OCI-LY1 (cell line): ENCODE data around the gene UCN2.

Experiments used
- EZH2 ChIP-seq: fragments of 200-600 bp; sonication (generic), shearing (Covaris generic); IDR thresholded peaks from 2 replicates; pipeline ENCODE4 v1.8.0; 2017; ENCODE audit warnings: borderline replicate concordance, mixed run types, mild to moderate bottlenecking, antibody characterized with exemption, low read length, moderate library complexity, mixed read lengths
- TF ChIP-seq, protein P1 (sequence below): fragments of 200-600 bp; sonication (generic), shearing (Covaris generic); IDR thresholded peaks from 2 replicates; pipeline ENCODE4 v1.5.1; 2017; ENCODE audit warnings: mild to moderate bottlenecking, antibody characterized with exemption, low read length, moderate library complexity, mixed read lengths

DNA sequence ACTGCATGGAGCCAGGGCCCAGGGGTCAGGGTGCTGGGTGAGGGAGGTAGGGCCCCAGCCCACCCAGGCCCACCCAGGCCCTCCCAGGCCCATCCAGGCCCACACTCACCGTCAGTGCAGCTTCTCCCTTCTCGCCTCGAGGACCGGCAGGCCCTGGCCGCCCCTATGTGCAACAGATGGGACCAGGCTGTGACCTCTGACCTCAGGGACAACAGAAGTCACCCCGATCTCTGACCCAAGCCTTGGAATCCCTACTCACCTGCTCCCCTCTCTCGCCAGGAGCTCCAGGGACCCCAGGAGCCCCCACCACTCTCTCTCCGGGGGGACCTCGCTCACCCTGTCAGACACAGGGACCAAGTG, 2.8 kb upstream of the UCN2 start:
- TF ChIP-seq, protein P1, sequence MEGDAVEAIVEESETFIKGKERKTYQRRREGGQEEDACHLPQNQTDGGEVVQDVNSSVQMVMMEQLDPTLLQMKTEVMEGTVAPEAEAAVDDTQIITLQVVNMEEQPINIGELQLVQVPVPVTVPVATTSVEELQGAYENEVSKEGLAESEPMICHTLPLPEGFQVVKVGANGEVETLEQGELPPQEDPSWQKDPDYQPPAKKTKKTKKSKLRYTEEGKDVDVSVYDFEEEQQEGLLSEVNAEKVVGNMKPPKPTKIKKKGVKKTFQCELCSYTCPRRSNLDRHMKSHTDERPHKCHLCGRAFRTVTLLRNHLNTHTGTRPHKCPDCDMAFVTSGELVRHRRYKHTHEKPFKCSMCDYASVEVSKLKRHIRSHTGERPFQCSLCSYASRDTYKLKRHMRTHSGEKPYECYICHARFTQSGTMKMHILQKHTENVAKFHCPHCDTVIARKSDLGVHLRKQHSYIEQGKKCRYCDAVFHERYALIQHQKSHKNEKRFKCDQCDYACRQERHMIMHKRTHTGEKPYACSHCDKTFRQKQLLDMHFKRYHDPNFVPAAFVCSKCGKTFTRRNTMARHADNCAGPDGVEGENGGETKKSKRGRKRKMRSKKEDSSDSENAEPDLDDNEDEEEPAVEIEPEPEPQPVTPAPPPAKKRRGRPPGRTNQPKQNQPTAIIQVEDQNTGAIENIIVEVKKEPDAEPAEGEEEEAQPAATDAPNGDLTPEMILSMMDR = no peak
- no peak for TF ChIP-seq EZH2
